Tibial nerve (tissue), 3 donors: ENCODE results near the gene ASCC1.

ENCODE experiments used
- POLR2A ChIP-seq, 2 donors: fragments of 450-650 bp; IDR thresholded peaks; one replicate each; pipeline ENCODE4 v1.6.1; 2017; ENCODE audit warnings: antibody characterized with exemption in 2 of 2, mild to moderate bottlenecking in 2 of 2, moderate library complexity in 2 of 2
- TF ChIP-seq, protein P1 (sequence below), 5 experiments: fragments of 200-600 bp in 3 of 5; fragments of 450-650 bp in 2 of 5; sonication (generic) in 3 of 5; IDR thresholded peaks; one replicate each; pipeline ENCODE4 v1.5.1; 2016 to 2019; ENCODE audit warnings: antibody characterized with exemption in 5 of 5, mild to moderate bottlenecking in 3 of 5, moderate library complexity in 2 of 5

DNA sequence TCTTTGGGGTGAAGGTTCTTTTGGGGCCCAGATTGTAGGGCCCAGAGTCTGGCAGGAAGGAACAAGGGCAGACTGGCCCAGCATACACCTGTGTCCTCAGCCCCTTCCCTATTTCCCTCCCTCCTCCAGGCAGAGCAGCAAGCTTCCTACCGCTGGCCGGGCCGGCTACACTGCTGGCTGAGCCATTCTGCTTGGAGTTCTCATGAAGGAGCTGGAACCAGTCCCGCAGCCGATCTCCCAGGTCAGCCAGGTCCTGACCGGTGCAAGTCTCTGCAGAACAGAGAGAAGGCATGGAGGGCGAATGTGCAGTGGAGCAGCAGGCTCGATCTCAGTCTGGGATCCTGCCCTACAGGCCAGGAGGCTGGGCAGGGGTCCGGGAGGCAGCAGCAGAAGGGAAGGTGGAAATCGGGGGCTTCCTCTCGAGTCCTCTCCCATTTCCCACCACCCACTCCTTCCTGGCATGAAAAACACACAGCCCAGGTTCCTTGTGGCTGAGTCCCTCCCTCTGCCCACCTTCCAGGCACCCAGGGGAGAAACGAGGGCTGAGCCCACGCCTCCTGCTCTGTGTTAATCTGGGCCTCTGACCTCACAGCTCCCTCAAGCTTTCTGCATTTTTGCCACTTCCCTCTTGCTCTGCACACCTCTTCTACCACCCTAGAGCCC is 148.5 kb downstream of the ASCC1 start:
- TF ChIP-seq, protein P1, sequence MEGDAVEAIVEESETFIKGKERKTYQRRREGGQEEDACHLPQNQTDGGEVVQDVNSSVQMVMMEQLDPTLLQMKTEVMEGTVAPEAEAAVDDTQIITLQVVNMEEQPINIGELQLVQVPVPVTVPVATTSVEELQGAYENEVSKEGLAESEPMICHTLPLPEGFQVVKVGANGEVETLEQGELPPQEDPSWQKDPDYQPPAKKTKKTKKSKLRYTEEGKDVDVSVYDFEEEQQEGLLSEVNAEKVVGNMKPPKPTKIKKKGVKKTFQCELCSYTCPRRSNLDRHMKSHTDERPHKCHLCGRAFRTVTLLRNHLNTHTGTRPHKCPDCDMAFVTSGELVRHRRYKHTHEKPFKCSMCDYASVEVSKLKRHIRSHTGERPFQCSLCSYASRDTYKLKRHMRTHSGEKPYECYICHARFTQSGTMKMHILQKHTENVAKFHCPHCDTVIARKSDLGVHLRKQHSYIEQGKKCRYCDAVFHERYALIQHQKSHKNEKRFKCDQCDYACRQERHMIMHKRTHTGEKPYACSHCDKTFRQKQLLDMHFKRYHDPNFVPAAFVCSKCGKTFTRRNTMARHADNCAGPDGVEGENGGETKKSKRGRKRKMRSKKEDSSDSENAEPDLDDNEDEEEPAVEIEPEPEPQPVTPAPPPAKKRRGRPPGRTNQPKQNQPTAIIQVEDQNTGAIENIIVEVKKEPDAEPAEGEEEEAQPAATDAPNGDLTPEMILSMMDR (IDR thresholded peaks at IDR 0.05) = no peak
- no peak for TF ChIP-seq POLR2A (IDR thresholded peaks at IDR 0.05)
